GM19023 (cell line): Measurements from ENCODE around the gene TSC22D4.
A peak's percentile ranks its signal among the peaks of the same experiment; 100 is the strongest.

Experiments used
- ATAC-seq: cut with Tn5 transposase; IDR thresholded peaks from one replicate; pipeline ENCODE4 v1.9.1; 2021; ENCODE audit warnings: mild to moderate bottlenecking, moderate library complexity; ENCODE audit not compliant: unreplicated experiment

The TSC22D4 gene

DNA sequence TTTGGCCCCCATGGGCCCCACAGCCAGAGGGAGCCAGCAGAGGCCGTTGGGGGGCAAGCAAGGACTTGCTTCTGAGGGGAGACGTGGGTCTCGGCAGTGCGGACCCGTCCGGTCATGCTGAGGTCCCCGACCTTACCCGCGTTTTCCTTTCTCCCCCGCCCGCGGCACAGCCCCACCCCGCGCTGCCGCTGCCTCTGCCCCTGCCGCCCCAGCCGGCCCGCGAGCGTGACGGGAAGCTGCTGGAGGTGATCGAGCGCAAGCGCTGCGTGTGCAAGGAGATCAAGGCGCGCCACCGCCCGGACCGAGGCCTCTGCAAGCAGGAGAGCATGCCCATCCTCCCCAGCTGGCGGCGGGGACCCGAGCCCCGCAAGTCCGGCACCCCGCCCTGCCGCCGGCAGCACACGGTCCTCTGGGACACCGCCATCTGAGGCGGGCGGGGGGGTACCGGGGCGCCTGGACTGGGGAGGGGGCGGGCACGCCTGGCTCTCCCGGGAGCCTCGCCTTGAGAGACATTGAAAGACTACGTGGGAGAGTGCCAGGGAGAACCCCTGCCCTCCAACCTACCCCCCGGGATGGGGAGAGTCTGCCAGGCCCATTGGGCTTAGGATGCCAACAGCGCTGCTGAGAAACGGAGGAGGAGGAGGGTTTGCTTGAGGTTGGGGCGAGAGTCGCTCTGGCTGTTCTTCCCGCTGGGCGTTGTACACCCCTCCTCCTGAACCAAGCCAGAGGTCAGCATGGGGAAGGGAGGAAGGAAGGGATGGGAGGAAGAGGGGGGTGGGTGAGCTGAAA is 14.7 kb upstream of the TSC22D4 start:
- ATAC-seq: no peak

DNA sequence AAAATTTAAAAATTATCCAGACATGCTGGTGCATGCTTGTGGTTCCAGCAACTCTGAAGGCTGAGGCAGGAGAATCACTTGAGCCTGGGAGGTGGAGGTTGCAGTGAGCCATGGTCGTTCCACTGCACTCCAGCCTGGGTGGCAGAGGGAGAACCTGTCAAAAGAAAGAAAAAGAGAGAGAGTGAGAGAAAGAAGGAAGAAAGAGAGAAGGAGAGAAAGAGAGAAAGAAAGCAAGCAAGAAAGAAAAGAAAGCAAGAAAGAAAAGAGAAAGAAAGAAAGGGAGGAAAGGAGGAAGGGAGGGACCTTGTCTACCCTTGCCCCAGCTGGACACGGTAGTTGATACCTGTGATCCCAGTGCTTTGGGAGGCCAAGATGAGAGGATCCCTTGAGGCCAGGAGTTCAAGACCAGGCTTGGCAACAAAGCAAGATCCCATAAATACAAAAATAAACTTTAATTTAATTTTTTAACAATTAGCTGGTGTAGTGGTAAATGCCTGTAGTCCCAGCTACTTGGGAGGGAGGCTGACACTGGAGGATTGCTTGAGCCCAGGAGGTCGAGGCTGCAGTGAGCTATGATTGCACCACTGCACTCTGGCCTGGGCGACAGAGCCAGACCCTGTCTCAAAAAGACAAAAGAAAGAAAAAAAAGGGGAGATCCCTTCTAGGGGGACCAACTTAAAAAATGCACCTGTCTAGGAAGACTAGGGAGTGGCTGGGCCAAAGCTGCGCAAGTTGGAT is 13.9 kb upstream of the TSC22D4 start:
- no peak for ATAC-seq

DNA sequence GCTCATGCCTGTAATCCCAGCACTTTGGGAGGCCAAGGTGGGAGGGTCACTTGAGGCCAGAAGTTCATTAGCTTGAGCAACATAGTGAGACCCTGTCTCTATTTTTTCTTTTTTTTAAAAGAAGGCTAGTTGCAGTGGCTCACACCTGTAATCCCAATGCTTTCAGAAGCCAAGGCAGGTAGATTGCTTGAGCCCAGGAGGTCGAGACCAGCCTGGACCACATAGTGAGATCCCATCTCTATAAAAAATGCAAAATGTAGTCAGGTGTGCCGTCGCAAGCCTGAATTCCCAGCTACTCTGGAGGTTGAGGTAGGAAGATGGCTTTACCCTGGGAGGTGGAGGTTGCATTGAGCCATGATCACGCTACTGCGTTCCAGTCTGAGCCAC is 12.2 kb upstream of the TSC22D4 start:
- ATAC-seq: no peak

DNA sequence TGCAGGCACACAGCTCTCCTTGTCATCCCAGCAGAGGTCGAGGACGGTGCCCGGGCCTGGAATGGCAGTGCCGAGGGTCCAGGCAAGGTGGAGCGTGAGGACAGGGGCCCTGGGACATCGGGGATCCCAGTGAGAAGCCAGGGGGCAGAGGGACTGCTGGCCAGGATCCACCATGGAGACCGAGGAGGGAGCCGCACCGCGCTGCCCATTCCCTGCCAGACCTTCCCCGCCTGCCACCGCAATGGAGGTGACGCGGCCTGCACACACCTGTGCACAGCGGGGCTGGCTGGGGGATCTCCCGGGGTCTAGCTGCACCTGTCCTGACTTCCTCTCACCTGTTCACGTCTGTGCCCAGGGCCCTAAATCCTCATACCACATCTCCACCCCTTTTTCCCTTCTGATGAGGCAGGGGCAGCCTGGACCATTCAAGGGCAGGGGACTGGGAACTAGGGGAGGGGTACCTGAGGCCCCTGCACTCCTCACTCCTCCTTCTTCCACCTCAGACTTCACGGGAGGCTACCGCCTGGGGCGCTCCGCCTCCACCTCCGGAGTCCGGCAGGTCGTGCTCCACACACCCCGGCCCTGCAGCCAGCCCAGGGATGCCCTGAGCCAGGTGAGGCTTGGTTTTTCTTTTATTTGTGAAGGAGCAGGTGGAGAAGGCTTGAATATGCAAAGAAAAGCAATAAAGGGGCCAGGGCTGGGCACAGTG is 11.6 kb upstream of the TSC22D4 start:
- ATAC-seq: no peak

DNA sequence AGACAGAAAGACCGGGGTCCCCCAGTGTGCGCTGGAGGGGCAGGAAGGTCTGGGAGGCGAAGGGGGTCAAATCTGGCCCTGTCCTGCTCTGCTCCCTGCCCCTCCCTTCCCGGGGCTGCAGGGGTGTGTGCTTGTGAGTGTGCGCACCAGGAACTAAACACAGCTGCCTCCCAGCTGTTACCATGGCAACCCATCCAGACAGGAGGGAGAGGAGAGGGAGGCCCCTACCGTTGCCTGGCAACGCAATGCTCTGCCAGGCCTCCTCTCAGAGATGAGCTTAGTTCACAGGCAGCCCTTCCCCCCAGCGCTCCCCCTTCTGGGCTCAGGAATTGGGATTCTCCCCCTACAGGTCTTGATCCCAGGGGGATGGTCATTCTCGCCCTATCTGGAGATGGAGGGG is 10.8 kb upstream of the TSC22D4 start:
- ATAC-seq: no peak

DNA sequence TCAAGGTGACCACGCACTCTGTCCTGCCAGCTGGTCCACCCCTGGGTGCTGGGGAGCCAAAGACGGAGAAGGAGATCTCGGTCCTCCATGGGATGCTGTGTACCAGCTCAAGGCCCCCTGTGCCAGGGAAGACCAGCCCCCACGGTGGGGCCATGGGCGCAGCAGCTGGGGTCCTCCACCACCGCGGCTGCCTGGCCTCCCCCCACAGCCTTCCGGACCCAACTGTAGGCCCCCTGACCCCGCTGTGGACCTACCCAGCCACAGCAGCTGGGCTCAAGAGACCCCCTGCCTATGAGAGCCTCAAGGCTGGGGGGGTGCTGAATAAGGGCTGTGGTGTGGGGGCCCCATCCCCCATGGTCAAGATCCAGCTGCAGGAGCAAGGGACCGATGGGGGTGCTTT is 10.1 kb upstream of the TSC22D4 start:
- no peak for ATAC-seq

DNA sequence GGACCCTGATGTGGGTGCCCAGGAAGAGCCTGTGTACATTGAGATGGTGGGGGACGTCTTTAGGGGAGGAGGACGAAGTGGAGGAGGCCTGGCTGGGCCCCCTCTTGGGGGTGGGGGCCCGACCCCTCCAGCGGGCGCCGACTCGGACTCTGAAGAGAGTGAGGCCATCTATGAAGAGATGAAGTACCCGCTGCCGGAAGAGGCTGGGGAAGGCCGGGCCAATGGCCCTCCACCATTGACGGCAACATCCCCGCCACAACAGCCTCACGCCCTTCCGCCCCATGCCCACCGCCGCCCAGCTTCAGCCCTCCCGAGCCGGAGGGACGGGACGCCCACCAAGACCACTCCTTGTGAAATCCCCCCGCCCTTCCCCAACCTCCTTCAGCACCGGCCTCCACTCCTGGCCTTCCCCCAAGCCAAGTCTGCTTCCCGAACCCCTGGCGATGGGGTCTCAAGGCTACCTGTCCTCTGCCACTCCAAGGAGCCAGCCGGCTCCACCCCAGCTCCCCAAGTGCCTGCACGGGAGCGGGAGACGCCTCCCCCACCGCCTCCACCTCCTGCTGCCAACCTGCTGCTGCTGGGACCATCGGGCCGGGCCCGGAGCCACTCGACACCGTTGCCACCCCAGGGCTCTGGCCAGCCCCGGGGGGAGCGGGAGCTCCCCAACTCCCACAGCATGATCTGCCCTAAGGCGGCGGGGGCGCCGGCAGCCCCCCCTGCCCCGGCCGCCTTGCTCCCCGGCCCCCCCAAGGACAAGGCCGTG is 9.5 kb upstream of the TSC22D4 start:
- ATAC-seq: no peak

DNA sequence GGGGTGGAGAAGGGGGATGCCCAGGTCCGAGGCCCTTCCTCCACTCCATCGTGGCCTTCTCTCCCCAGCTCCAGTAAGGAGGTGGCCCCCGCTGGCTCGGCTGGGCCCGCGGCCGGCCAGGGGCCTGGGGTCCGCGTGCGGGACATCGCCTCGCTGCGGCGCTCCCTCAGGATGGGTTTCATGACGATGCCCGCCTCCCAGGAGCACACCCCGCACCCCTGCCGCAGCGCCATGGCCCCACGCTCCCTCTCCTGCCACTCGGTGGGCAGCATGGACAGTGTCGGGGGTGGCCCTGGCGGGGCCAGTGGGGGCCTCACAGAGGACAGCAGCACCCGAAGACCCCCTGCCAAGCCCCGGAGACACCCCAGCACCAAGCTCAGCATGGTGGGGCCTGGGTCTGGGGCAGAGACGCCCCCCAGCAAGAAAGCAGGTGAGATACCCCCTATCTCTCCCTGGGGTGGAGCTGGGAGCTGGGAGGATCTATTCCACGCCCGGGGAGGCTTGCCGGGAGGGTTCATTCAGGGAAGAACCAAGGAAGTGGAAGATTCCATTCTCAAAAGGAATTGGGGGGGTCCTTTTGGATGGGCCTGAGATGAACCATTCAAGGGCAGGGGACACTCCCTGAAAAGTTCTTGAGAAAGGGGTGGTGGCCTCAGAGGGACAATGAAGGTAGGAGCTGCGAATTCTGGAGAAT is 7.9 kb upstream of the TSC22D4 start:
- ATAC-seq: no peak

DNA sequence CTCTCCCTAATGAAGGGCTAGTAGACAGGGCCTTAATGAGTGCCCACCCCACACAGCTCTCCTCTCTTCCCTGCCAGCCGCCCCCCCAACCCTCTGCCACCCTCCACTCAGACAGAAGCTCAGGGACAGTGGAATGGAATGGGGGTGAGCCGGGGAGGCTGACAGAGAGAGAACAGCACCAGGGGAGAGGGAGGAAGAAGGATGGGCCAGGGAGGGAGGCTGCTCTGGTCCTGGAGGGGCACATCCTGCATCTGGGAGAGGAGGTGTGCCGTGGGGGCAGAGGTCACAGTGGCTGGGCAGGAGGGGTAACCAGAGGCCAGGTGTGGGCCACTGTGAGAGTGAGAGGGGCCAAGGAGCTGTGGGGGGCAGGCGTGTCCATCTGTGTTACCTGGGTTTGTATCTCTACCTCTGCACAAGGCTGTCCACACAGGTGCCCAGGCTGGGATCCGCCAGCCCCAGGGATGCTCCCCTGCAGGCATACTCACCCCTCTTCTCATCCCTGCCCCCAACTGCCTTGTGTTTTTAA is 7.2 kb upstream of the TSC22D4 start:
- no peak for ATAC-seq

DNA sequence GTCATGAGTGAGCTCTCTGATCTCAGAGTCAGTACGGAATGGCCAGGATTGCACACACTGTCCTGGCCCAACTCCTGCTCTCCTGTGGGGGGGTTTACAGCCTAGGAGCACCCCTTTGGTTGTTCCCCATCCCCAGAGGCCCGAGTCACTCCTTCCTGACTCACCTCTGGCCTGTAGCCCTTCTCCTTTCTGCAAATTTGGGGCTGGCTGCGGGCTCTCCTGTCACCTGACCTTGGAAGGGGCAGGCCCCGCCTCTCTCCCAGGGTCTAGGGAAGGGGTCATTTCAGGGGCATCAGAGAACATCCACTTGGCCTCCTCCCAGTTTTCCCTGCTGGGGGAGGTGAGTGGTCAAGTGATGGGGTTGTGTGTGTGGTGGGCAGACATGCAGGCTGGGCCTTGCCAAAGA is 6.5 kb upstream of the TSC22D4 start:
- no peak for ATAC-seq

DNA sequence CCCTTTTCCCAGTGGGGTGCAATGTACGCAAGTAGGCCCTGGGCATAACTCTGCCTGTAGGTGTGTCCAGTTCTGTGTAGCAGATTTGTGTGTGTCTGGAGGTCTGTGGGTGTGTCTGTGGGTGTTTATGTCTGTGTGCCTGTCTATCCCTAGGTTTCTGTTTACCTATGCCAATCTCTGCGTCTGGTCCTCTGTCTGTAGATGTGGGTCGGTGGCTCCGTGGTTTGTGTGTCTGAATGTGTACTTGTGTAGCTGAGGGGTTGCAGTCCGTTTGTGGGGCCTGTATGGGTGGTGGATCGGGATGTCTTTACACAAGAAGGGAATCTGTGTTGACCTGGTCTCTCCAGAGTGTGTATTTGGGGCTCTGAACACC is 5.6 kb upstream of the TSC22D4 start:
- ATAC-seq: no peak

DNA sequence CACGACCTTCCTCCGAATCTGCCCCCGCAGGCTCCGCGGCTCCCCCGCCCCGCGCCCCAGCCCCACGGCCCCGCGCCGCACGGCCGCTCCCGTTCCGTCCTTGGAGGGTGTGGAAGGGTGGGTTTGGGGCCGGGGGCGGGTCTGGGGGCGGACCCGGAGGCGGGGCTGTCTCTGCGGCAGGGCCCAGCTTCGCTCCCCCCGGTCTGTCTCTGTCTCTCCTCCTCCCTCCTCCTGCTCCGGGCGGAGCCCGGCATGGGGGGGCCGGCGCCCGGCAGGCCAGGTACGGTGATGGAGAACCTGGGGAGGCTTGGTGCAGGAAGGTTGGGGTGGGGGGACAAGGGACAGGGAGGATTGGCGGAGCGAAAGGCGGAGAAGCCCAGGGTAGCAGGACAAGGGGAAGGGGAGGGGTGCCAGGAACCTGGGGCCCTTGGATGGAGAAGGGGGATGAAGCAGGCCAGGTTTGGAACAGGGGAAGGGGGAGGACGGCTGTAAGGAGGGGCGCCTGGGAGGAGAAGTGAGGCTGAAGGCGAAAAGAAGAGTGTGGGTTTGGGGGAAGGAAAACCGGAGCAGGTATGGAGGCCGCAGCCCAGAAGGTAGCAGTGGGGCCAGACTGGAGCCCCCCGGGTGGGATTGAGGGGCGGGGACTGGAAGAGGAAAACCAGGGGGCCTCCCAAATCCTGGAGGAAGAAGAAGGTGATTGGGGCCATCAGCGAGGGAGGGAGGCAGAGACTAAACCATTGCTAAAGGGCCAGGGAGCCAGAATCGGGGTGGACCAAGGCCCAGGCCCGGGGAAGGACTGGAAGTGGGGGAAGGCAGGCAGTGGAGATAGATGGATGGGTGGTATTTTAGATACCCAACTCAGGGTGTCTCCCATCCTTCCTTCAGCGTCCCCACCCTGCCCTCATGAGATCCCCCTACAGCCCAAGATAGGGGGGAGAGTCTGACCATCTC is 5.0 kb upstream of the TSC22D4 start, which contains the start of gene NYAP1:
NYAP1 (plus strand) TSS at position 206 of the 951 bp plus-strand sequence. CDS start 1,385 bp downstream, outside the sequence.
- peak; percentile 23 for ATAC-seq

DNA sequence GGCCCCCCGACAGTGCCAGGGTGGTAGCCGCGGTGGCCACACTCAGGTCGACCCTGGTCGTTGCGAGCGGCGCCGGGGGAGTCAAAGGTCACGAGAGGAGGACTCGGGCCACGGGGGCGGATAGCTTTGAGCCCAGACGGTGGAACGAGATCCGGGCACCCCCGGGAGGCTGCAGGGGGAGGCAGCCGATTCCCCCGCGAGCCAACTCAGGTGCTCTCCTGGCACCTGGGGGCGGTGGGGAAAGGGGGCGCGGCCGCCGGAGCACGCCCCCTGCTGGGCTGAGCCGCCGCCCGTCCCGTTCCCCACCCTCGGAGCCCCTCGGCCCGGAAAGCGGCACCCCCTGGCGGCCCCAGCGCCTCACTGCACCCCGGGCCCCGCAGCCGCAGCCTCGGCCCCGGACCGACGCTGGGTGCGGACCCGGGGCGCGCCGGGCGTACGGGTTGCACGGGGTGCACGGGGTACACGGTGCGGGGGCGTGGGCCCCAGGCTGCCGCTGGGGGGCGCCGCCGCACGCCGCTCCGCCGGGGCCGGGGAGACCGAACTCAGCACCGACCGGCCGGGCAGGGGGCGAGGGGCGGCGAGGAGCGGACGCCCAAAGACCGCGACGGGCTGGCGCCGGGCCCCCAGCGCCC is 4.2 kb upstream of the TSC22D4 start:
- ATAC-seq: peak; percentile 52

DNA sequence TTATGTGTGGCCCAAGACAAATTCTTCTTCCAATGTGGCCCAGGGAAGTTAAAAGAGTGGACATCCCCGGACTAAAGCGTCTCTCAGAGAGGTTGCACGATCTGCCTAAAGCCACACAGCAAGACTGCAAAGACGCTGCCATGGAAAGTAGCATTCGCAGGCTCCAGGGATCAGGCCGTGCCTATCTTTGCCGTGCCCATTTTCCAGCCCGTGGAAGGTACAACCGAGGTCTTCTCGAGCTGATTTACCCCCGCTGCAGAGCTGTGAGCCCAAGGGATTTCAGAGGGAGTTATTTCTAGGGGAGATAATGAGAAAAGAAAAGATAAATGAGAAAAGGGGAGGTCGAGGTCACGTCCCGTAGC is 3.7 kb upstream of the TSC22D4 start:
- ATAC-seq: no peak

DNA sequence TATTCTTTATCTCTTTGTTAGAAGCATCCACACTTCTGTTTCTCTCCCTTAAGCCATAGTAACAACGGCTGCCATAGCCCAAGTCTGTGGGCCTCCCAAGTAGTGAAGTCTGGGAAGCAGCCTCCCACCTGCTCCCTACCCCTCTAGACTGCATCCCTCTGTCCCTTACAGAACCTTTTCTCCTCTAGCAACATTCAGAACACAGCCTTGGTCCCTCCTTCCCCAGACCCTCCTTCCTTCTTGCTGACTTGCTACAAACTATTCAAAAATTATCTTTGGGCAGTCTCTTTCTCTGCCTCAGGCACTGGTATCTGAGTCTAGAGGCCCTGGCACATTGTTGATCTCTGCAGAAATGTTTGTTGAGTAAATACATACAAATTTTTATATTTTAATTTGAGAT is 2.5 kb upstream of the TSC22D4 start:
- ATAC-seq: no peak

DNA sequence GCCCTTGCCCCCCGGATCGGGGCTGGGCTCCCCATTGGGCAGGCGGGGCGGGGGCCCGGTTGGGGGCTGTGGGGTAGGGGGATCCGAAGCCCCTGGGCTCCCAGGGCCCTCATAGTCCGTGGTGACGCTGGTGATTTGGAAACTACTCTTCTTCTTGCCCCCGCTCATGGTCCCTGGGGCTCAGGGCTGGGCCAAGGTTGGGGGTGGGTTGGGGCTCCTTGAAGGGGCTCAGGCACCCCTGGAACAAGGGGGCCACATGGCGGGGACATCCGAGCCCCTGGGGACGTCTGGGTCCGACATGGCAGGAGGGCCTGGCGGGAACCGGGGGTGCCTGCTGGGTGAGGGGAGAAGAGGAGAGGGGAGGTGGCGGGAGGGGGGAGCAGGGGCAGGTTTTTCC is 1.1 kb downstream of the TSC22D4 start:
- ATAC-seq: no peak

DNA sequence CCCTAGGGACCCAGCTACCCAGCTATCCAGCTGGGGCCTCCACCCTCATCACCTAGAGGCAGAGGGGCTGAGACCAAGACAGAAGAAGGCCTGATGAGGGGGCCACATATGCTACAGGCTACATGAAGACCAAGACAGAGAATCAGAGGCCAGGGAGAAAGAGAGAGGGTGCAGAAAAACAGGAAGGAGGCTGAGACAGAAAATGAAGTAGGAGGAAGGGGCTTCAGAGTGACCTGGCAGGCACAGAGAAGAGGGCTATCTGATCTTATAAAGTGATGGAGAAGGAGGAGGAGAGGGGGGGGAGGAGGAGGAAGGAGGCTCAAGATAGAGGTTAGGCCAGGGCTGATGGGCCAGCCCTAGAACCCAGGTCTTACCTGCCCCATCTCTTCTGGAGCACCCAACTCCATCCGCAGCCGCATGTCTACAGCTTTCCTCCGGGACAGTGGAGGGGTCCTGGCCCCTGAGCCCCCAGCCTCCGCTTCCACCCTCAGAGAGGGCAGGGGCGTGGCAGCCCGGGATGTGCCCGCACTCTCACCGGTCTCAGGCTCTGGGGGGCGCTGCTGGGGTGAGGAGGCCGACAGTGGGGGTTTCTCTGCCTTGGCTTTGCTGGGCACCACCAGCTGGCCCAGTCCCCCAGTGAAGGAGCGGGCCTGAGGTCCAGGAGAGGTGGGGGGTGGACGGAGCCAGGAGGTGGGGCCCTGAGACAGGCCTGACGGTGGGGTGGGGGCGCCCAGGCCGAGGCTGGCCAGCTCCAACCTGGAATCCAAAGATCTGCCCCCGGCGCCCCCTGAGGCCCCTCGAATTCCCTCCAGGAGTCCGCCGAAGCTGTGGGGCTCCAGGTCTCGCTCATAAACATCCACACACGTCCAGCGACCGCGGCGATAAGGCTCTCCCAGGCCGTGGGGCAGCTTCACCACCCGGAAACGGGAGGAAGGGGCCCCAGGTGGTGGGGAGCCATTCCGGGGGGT is 1.8 kb downstream of the TSC22D4 start:
- no peak for ATAC-seq
